ENCODE results near the gene FNTB. TPM values are rescaled to one million over a fixed set of nuclear protein-coding genes. Genes with fewer than 3 reads are reported as not detected.
A peak's percentile ranks its signal among the peaks of the same experiment; 100 is the strongest.

Gene FNTB
- total and polyA plus RNA-seq, 2 experiments from 2014 or later = 8.6 to 12.5 TPM

GRCh38 chr14:64942531-64943111 lies 44.1 kb upstream of the FNTB start, which contains the start of gene GPX2 (continued):
- TF ChIP-seq, protein P1, sequence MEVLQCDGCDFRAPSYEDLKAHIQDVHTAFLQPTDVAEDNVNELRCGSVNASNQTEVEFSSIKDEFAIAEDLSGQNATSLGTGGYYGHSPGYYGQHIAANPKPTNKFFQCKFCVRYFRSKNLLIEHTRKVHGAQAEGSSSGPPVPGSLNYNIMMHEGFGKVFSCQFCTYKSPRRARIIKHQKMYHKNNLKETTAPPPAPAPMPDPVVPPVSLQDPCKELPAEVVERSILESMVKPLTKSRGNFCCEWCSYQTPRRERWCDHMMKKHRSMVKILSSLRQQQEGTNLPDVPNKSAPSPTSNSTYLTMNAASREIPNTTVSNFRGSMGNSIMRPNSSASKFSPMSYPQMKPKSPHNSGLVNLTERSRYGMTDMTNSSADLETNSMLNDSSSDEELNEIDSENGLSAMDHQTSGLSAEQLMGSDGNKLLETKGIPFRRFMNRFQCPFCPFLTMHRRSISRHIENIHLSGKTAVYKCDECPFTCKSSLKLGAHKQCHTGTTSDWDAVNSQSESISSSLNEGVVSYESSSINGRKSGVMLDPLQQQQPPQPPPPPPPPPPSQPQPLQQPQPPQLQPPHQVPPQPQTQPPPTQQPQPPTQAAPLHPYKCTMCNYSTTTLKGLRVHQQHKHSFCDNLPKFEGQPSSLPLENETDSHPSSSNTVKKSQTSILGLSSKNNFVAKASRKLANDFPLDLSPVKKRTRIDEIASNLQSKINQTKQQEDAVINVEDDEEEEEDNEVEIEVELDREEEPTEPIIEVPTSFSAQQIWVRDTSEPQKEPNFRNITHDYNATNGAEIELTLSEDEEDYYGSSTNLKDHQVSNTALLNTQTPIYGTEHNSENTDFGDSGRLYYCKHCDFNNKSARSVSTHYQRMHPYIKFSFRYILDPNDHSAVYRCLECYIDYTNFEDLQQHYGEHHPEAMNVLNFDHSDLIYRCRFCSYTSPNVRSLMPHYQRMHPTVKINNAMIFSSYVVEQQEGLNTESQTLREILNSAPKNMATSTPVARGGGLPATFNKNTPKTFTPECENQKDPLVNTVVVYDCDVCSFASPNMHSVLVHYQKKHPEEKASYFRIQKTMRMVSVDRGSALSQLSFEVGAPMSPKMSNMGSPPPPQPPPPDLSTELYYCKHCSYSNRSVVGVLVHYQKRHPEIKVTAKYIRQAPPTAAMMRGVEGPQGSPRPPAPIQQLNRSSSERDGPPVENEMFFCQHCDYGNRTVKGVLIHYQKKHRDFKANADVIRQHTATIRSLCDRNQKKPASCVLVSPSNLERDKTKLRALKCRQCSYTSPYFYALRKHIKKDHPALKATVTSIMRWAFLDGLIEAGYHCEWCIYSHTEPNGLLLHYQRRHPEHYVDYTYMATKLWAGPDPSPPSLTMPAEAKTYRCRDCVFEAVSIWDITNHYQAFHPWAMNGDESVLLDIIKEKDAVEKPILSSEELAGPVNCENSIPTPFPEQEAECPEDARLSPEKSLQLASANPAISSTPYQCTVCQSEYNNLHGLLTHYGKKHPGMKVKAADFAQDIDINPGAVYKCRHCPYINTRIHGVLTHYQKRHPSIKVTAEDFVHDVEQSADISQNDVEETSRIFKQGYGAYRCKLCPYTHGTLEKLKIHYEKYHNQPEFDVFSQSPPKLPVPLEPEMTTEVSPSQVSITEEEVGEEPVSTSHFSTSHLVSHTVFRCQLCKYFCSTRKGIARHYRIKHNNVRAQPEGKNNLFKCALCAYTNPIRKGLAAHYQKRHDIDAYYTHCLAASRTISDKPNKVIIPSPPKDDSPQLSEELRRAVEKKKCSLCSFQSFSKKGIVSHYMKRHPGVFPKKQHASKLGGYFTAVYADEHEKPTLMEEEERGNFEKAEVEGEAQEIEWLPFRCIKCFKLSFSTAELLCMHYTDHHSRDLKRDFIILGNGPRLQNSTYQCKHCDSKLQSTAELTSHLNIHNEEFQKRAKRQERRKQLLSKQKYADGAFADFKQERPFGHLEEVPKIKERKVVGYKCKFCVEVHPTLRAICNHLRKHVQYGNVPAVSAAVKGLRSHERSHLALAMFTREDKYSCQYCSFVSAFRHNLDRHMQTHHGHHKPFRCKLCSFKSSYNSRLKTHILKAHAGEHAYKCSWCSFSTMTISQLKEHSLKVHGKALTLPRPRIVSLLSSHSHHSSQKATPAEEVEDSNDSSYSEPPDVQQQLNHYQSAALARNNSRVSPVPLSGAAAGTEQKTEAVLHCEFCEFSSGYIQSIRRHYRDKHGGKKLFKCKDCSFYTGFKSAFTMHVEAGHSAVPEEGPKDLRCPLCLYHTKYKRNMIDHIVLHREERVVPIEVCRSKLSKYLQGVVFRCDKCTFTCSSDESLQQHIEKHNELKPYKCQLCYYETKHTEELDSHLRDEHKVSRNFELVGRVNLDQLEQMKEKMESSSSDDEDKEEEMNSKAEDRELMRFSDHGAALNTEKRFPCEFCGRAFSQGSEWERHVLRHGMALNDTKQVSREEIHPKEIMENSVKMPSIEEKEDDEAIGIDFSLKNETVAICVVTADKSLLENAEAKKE (CRISPR knock-in tag; IDR thresholded peaks at IDR 0.05) = no peak
- no peak for TF ChIP-seq CREB1 (CRISPR knock-in tag; IDR thresholded peaks at IDR 0.05; ENCODE audit: low read depth)
- TF ChIP-seq EZH2phosphoT487 (IDR thresholded peaks at IDR 0.05; ENCODE audit: unreplicated experiment) = no peak
- TF ChIP-seq, protein P2, sequence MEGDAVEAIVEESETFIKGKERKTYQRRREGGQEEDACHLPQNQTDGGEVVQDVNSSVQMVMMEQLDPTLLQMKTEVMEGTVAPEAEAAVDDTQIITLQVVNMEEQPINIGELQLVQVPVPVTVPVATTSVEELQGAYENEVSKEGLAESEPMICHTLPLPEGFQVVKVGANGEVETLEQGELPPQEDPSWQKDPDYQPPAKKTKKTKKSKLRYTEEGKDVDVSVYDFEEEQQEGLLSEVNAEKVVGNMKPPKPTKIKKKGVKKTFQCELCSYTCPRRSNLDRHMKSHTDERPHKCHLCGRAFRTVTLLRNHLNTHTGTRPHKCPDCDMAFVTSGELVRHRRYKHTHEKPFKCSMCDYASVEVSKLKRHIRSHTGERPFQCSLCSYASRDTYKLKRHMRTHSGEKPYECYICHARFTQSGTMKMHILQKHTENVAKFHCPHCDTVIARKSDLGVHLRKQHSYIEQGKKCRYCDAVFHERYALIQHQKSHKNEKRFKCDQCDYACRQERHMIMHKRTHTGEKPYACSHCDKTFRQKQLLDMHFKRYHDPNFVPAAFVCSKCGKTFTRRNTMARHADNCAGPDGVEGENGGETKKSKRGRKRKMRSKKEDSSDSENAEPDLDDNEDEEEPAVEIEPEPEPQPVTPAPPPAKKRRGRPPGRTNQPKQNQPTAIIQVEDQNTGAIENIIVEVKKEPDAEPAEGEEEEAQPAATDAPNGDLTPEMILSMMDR (conservative IDR thresholded peaks at IDR 0.05; ENCODE audit: low read depth in 2 of 2) = no peak

DNA sequence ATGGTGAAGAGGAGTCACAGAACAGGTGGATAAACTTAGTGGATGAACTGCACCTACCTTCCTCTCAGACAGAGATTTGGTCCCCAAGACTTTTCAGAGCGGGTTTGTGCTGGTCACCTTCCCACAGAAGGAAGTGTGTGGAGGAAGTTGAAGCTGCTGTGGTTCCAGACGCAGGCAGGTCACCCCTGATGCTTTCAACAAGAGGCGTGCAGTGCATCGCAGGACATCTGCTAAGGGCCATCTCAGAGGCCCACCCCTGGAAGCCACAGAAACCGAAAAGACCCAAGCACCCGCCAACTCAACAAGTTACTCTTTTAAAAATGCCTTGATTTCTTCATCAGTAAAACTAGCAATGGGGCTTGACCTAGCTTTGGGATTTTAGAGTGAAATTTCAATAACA lies 43.1 kb upstream of the FNTB start:
- ATAC-seq = no peak
- Histone ChIP-seq H3K4me2 (no peak overlapping the region), H3K27ac (ENCODE audit: low read depth) (0 out of 2 replicates have a peak overlapping the region, but pooled peaks have one; percentile 24), H3K4me3 (no peak overlapping the region), H3K27me3 (ENCODE audit: insufficient read depth) (no peaks in the 10 kb centered on the region), H2AFZ (no peak overlapping the region), H3K9me2 (ENCODE audit: insufficient read depth) (no peaks in the 10 kb centered on the region), H4K20me1 (replicated peaks; ENCODE audit: insufficient read depth) (no peaks in the 10 kb centered on the region), H3K79me2 (replicated peaks; ENCODE audit: insufficient read depth) (no peaks in the 10 kb centered on the region), H3F3A (replicated peaks; ENCODE audit: low read depth) (no peaks in the 10 kb centered on the region), H3K4me1 (ENCODE audit: insufficient read depth) (peaks cover 21% of the 10 kb centered on the region), H3K36me3 (ENCODE audit: insufficient read depth) (no peaks in the 10 kb centered on the region)
- no peak overlapping the region for H3K27ac Mint-ChIP-seq
- peaks cover 9% of the 10 kb centered on the region; the same call in 2 of the 3 replicates for H3K36me3 Mint-ChIP-seq (ENCODE audit: low read depth)
- no peak overlapping the region for H3K4me3 Mint-ChIP-seq
- H3K9me3 Mint-ChIP-seq = no peaks in the 10 kb centered on the region
- peaks cover 3% of the 10 kb centered on the region for H3K27me3 Mint-ChIP-seq (ENCODE audit: insufficient read depth, low read depth, poor library complexity)
- no peak for DNase-seq (ENCODE audit: low spot score)
- peaks cover 25% of the 10 kb centered on the region for H3K4me1 Mint-ChIP-seq
- TF ChIP-seq, protein P2 (conservative IDR thresholded peaks at IDR 0.05; ENCODE audit: low read depth in 2 of 2) = no peak
- TF ChIP-seq NANOG (IDR thresholded peaks at IDR 0.05; ENCODE audit: borderline replicate concordance) (no peak), EZH2 (IDR thresholded peaks at IDR 0.05; ENCODE audit: low read depth, unreplicated experiment) (no peak), ZNF331 (CRISPR knock-in tag; IDR thresholded peaks at IDR 0.05; ENCODE audit: low read depth) (no peak), JUNB (IDR thresholded peaks at IDR 0.05; ENCODE audit: unreplicated experiment) (no peak)

Measured in GM23338 (cell line).